H1 (cell line): ENCODE results near the gene SLMAP. TPM values are rescaled to one million over a fixed set of nuclear protein-coding genes. Genes with fewer than 3 reads are reported as not detected.

Experiments
- EGR1 ChIP-seq: IDR thresholded peaks from 2 replicates; pipeline ENCODE4 v1.6.1; 2011; ENCODE audit warnings: low read depth, low read length, borderline replicate concordance
- GTF2F1 ChIP-seq: IDR thresholded peaks from 2 replicates; pipeline ENCODE4 v1.6.1; 2012; ENCODE audit warnings: low read depth, low read length, improper control_type of control experiment, borderline replicate concordance
- MAFK ChIP-seq: IDR thresholded peaks from 2 replicates; pipeline ENCODE4 v1.6.1; 2012; ENCODE audit warnings: low read depth, mild to moderate bottlenecking, improper control_type of control experiment, low read length
- NANOG ChIP-seq: IDR thresholded peaks from 2 replicates; pipeline ENCODE4 v1.6.1; 2011; ENCODE audit warnings: low read length, low read depth, mild to moderate bottlenecking, inconsistent platforms; ENCODE audit not compliant: insufficient read depth, poor library complexity, severe bottlenecking
- RBBP5 ChIP-seq: IDR thresholded peaks from 2 replicates; pipeline ENCODE4 v1.7.1; 2012; ENCODE audit warnings: low read depth, mild to moderate bottlenecking, inconsistent platforms, low read length, moderate library complexity, borderline replicate concordance
- SAP30 ChIP-seq: fragments of 300-600 bp; sonication (generic); IDR thresholded peaks from 2 replicates; pipeline ENCODE4 v1.7.1; 2012; ENCODE audit warnings: low read length, moderate library complexity, mild to moderate bottlenecking, inconsistent platforms; ENCODE audit not compliant: insufficient read depth, insufficient replicate concordance
- SP2 ChIP-seq: IDR thresholded peaks from 2 replicates; pipeline ENCODE4 v1.6.1; 2012; ENCODE audit warnings: mild to moderate bottlenecking, low read length, inconsistent platforms
- SP4 ChIP-seq: IDR thresholded peaks from 2 replicates; pipeline ENCODE4 v1.6.1; 2012; ENCODE audit warnings: low read length, inconsistent platforms
- YY1 ChIP-seq: IDR thresholded peaks from 2 replicates; pipeline ENCODE4 v1.6.1; 2011; ENCODE audit warnings: low read depth, mild to moderate bottlenecking, low read length
- polyA plus RNA-seq, 7 experiments: library from polyadenylated mRNA; depleted of rRNA in 3 of 7; stranded (reverse) in 5 of 7; unstranded in 2 of 7; fragments of >200 nt in 5 of 7; fragments of 200-250 nt in 2 of 7; gene quantifications; 1 replicate in 5 of 7; 2 replicates in 1 of 7; 4 replicates in 1 of 7; pipeline versions ENCODE4 v1.2.1 to v1.2.3, GENCODE V29; 2011 to 2013; ENCODE audit warnings: missing spikeins in 2 of 7, mixed read lengths in 2 of 7
- total RNA-seq: library from RNA; stranded (reverse); fragmentation: NEBNext Ultra II Directional; extraction: Animal tissue kit (Norgen Biotek cat#: 25700); gene quantifications from 2 replicates; pipeline ENCODE4 v1.2.1, GENCODE V29; 2021
- TF ChIP-seq, protein P1 (sequence below): fragments of 300-600 bp; sonication (generic); IDR thresholded peaks from 2 replicates; pipeline ENCODE4 v1.7.1; 2012; ENCODE audit warnings: low read length, moderate library complexity, mild to moderate bottlenecking, inconsistent platforms; ENCODE audit not compliant: insufficient replicate concordance

The SLMAP gene
- total and polyA plus RNA-seq, 2 of the 8 experiments (the other 6 are each of a cell fraction or from before 2014, with no cell fraction given), result 13.6 to 70.4 TPM

DNA sequence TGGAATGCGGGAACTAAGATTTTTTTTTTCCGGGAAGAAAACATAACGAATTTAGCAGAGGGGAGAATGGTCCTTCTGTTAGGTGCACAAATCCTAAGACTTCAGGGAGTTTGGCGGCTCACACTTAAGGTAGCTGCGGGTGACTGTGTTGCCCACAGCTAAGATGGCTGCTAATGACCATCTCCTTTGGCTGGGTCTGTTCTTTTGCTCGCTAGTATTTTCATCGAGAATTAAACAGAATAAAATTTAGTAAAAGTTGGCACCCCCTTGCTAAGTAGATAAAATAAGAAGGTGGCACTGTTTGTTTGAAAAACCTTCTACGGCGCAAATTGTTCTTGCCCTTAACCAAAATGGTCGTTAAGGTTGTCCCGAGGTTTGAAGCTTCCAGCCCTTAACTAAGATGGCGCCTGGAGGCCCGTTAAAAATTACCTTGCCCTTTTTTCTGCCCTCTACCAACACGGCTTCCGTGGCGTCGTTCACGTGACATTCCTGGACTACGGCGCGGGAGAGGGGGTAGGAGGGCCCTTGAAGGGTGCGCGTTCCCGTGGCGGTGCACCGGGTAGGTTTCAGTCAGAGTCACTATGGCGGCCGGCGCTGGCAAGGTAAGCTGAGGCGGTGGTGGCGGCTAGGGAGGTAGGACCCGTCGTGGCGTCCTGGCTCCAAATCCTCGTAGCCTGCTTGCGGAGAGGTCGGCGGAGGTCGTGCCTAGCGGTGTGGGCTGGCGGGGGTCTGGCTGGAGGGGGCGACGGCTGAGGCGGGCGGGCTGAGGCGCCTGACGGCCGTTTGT, at the start of gene SLMAP (continued):
- TF ChIP-seq, protein P1, sequence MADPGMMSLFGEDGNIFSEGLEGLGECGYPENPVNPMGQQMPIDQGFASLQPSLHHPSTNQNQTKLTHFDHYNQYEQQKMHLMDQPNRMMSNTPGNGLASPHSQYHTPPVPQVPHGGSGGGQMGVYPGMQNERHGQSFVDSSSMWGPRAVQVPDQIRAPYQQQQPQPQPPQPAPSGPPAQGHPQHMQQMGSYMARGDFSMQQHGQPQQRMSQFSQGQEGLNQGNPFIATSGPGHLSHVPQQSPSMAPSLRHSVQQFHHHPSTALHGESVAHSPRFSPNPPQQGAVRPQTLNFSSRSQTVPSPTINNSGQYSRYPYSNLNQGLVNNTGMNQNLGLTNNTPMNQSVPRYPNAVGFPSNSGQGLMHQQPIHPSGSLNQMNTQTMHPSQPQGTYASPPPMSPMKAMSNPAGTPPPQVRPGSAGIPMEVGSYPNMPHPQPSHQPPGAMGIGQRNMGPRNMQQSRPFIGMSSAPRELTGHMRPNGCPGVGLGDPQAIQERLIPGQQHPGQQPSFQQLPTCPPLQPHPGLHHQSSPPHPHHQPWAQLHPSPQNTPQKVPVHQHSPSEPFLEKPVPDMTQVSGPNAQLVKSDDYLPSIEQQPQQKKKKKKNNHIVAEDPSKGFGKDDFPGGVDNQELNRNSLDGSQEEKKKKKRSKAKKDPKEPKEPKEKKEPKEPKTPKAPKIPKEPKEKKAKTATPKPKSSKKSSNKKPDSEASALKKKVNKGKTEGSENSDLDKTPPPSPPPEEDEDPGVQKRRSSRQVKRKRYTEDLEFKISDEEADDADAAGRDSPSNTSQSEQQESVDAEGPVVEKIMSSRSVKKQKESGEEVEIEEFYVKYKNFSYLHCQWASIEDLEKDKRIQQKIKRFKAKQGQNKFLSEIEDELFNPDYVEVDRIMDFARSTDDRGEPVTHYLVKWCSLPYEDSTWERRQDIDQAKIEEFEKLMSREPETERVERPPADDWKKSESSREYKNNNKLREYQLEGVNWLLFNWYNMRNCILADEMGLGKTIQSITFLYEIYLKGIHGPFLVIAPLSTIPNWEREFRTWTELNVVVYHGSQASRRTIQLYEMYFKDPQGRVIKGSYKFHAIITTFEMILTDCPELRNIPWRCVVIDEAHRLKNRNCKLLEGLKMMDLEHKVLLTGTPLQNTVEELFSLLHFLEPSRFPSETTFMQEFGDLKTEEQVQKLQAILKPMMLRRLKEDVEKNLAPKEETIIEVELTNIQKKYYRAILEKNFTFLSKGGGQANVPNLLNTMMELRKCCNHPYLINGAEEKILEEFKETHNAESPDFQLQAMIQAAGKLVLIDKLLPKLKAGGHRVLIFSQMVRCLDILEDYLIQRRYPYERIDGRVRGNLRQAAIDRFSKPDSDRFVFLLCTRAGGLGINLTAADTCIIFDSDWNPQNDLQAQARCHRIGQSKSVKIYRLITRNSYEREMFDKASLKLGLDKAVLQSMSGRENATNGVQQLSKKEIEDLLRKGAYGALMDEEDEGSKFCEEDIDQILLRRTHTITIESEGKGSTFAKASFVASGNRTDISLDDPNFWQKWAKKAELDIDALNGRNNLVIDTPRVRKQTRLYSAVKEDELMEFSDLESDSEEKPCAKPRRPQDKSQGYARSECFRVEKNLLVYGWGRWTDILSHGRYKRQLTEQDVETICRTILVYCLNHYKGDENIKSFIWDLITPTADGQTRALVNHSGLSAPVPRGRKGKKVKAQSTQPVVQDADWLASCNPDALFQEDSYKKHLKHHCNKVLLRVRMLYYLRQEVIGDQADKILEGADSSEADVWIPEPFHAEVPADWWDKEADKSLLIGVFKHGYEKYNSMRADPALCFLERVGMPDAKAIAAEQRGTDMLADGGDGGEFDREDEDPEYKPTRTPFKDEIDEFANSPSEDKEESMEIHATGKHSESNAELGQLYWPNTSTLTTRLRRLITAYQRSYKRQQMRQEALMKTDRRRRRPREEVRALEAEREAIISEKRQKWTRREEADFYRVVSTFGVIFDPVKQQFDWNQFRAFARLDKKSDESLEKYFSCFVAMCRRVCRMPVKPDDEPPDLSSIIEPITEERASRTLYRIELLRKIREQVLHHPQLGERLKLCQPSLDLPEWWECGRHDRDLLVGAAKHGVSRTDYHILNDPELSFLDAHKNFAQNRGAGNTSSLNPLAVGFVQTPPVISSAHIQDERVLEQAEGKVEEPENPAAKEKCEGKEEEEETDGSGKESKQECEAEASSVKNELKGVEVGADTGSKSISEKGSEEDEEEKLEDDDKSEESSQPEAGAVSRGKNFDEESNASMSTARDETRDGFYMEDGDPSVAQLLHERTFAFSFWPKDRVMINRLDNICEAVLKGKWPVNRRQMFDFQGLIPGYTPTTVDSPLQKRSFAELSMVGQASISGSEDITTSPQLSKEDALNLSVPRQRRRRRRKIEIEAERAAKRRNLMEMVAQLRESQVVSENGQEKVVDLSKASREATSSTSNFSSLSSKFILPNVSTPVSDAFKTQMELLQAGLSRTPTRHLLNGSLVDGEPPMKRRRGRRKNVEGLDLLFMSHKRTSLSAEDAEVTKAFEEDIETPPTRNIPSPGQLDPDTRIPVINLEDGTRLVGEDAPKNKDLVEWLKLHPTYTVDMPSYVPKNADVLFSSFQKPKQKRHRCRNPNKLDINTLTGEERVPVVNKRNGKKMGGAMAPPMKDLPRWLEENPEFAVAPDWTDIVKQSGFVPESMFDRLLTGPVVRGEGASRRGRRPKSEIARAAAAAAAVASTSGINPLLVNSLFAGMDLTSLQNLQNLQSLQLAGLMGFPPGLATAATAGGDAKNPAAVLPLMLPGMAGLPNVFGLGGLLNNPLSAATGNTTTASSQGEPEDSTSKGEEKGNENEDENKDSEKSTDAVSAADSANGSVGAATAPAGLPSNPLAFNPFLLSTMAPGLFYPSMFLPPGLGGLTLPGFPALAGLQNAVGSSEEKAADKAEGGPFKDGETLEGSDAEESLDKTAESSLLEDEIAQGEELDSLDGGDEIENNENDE, result peak; percentile 23
- TF ChIP-seq SAP30, result peak; percentile 90
- peak; percentile 99 for TF ChIP-seq YY1
- TF ChIP-seq RBBP5, result peak; percentile 27; the same call in 1 of the 2 replicates
- no peak for TF ChIP-seq MAFK
- TF ChIP-seq EGR1, result no peak
- TF ChIP-seq SP2, result no peak
- no peak for TF ChIP-seq GTF2F1
- TF ChIP-seq SP4, result peak; percentile 37; the same call in 1 of the 2 replicates
- no peak for TF ChIP-seq NANOG
